Natural killer cell (primary cell): ENCODE measurements around the gene GRIA3. TPM values are rescaled to one million over a fixed set of nuclear protein-coding genes. Genes with fewer than 3 reads are reported as not detected.

Source experiments
- ATAC-seq, 3 donors: fragments of 150-1000 bp in 2 of 3; fragments of 200-7000 bp in 1 of 3; cut with Tn5 transposase; 1 replicate in 1 of 3; 2 replicates in 2 of 3; pipeline ENCODE4 v1.10.0; 2021; ENCODE audit warnings: mild to moderate bottlenecking in 2 of 3, moderate library complexity in 2 of 3
- DNase-seq, 2 donors: peaks; one replicate each; pipeline versions ENCODE4 v3.0.0 to v3.0.0-alpha.2; 2013 to 2021; ENCODE audit warnings: mixed read lengths in 1 of 2
- H3K27ac ChIP-seq: one replicate; pipeline ENCODE4 v1.5.1; 2013; ENCODE audit warnings: mild to moderate bottlenecking, low read length
- H3K27me3 ChIP-seq: one replicate; pipeline ENCODE4 v1.6.1; 2013; ENCODE audit warnings: low read length; ENCODE audit not compliant: control insufficient read depth, insufficient read depth
- H3K36me3 ChIP-seq: one replicate; pipeline ENCODE4 v1.6.1; 2013; ENCODE audit warnings: low read length; ENCODE audit not compliant: control insufficient read depth, insufficient read depth
- H3K4me1 ChIP-seq: one replicate; pipeline ENCODE4 v1.6.1; 2013; ENCODE audit warnings: low read length; ENCODE audit not compliant: control insufficient read depth, insufficient read depth
- H3K4me3 ChIP-seq: one replicate; pipeline ENCODE4 v1.5.1; 2013; ENCODE audit warnings: low read length
- H3K9me3 ChIP-seq: one replicate; pipeline ENCODE4 v1.6.1; 2013; ENCODE audit warnings: low read length; ENCODE audit not compliant: control insufficient read depth, insufficient read depth
- H3K27ac Mint-ChIP-seq, 2 donors: one replicate each; pipeline ENCODE4 v1.8.0; 2022; ENCODE audit warnings: mild to moderate bottlenecking in 2 of 2, mixed read lengths in 2 of 2, moderate library complexity in 1 of 2
- H3K27me3 Mint-ChIP-seq, 2 donors: one replicate each; pipeline ENCODE4 v1.8.0; 2022; ENCODE audit warnings: low read depth in 2 of 2, mixed read lengths in 2 of 2
- H3K36me3 Mint-ChIP-seq: one replicate; pipeline ENCODE4 v1.8.0; 2022; ENCODE audit warnings: mixed read lengths
- H3K4me1 Mint-ChIP-seq, 2 donors: one replicate each; pipeline ENCODE4 v1.8.0; 2022; ENCODE audit warnings: mixed read lengths in 2 of 2
- H3K4me3 Mint-ChIP-seq: one replicate; pipeline ENCODE4 v1.8.0; 2022; ENCODE audit warnings: mild to moderate bottlenecking, moderate library complexity, mixed read lengths
- H3K9me3 Mint-ChIP-seq, 2 donors: one replicate each; pipeline ENCODE4 v1.8.0; 2022; ENCODE audit warnings: mixed read lengths in 2 of 2
- WGBS: methylation state at CpG from one replicate; pipeline ENCODE4 v1.1.7; 2013; ENCODE audit warnings: missing lambda C conversion rate; ENCODE audit not compliant: insufficient coverage; 5-methylcytosine and 5-hydroxymethylcytosine counted together
- intact Hi-C: fragments of 100-400 bp; cut with micrococcal nuclease; formaldehyde crosslinking; loops from one replicate; pipeline ENCODE4 v1.14.2; 2022
- total RNA-seq, 4 donors: library from RNA; stranded (reverse); fragments of 120-200 nt in 1 of 4; gene quantifications; one replicate each; pipeline versions ENCODE4 v1.2.3 to v1.2.4, GENCODE V29; 2013 to 2022
- TF ChIP-seq, protein P1 (sequence below): fragments of 200-600 bp; IDR thresholded peaks from one replicate; pipeline ENCODE4 v1.8.0; 2022; ENCODE audit warnings: antibody characterized with exemption

Gene GRIA3
- total RNA-seq, 3 donors from 2014 or later (not counting 1 experiment from before 2014, with no cell fraction given): not detected

DNA sequence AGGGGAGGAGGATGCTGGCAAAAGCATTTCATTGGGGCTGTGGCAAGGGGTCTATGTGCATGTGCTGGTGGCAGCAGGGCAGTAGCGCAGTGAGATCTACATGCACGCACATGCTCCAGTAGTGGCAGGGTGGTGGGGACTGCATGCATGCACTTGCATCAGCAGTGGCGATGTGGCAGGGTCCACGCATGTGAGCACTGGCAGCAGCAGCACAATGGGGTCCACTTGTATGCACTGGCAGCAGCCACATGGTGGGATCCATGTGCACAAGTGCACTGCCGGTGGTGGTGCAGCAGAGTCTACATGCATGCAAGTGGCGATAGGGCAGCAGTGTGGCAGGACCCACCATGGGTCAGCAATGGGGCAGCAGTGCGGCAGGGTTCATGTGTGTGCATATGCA lies 315.7 kb downstream of the GRIA3 start:
- no peaks in the 10 kb centered on the region for H3K27me3 Mint-ChIP-seq
- H3K36me3 ChIP-seq: no peaks in the 10 kb centered on the region
- H3K4me3 Mint-ChIP-seq: no peak overlapping the region
- 96% methylated on average over 7 of the region's 7 CpGs for WGBS
- H3K27me3 ChIP-seq: no peaks in the 10 kb centered on the region
- H3K4me1 ChIP-seq: no peaks in the 10 kb centered on the region
- H3K27ac Mint-ChIP-seq: no peak overlapping the region
- ATAC-seq (no peak), DNase-seq (no peak)
- no peaks in the 10 kb centered on the region for H3K9me3 Mint-ChIP-seq
- H3K36me3 Mint-ChIP-seq: no peaks in the 10 kb centered on the region
- no peaks in the 10 kb centered on the region for H3K4me1 Mint-ChIP-seq
- TF ChIP-seq, protein P1, sequence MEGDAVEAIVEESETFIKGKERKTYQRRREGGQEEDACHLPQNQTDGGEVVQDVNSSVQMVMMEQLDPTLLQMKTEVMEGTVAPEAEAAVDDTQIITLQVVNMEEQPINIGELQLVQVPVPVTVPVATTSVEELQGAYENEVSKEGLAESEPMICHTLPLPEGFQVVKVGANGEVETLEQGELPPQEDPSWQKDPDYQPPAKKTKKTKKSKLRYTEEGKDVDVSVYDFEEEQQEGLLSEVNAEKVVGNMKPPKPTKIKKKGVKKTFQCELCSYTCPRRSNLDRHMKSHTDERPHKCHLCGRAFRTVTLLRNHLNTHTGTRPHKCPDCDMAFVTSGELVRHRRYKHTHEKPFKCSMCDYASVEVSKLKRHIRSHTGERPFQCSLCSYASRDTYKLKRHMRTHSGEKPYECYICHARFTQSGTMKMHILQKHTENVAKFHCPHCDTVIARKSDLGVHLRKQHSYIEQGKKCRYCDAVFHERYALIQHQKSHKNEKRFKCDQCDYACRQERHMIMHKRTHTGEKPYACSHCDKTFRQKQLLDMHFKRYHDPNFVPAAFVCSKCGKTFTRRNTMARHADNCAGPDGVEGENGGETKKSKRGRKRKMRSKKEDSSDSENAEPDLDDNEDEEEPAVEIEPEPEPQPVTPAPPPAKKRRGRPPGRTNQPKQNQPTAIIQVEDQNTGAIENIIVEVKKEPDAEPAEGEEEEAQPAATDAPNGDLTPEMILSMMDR: no peak
- no peak overlapping the region for H3K27ac ChIP-seq
- no peak overlapping the region for H3K4me3 ChIP-seq
- H3K9me3 ChIP-seq: no peaks in the 10 kb centered on the region
- intact Hi-C loops: no loop called here

DNA sequence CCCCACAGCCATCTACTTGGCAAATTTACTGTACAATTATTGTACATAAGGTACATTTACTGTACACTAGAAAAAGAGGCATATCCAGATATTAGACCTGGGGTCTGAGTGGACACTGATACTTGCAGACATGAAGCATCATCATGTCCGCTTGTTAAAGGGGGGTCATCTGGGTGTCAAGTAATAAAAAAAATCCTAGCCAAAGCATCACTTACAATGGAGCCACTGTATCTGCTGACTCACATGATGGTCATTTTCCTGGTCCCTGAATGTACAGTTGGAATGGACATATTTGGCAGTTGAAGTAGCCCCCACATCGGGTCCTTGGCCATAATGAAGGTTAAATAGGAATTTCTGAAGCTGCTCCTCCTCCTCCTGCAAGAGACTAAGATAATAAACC lies 320.0 kb downstream of the GRIA3 start:
- no peak for DNase-seq
- Histone ChIP-seq H3K9me3 (no peaks in the 10 kb centered on the region), H3K4me1 (no peaks in the 10 kb centered on the region), H3K27ac (no peak overlapping the region), H3K4me3 (no peak overlapping the region), H3K36me3 (no peaks in the 10 kb centered on the region), H3K27me3 (no peaks in the 10 kb centered on the region)
- ATAC-seq: no peak
- Mint-ChIP-seq H3K27me3 (no peaks in the 10 kb centered on the region), H3K4me1 (no peaks in the 10 kb centered on the region), H3K36me3 (no peaks in the 10 kb centered on the region), H3K27ac (no peak overlapping the region), H3K9me3 (no peaks in the 10 kb centered on the region), H3K4me3 (no peak overlapping the region)
- TF ChIP-seq, protein P1: no peak
- WGBS: no CpG with 5 or more reads among the region's 2 CpGs
- intact Hi-C loops: no loop called here

DNA sequence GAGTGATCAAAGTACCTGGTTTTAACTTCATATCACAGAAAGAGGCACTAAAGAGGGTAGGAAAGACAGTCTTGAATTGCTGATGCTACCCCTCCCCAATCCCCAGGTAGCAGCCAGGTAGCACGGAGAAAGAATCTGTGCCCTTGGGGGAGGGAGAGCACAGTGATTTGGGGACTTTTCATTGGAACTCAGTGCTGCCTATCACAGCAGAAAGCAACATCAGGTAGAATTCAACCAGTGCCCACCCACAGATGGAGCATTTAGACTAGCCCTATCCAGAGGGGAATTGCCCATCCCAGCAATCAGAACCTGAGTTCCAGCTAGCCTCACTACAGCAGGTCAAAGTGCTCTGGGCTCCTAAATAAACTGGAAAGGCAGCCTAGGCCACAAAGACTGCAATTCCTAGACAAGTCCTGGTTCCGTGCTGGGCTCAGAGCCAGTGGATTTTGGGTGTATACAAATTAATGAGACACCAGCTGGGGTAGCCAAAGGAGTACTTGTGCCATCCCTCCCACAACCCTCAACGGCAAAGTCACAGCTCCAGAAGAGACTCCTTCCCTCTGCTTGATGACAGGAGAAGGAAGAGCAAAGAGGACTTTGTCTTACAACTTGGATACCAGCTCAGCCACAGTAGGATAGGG lies 320.7 kb downstream of the GRIA3 start:
- H3K36me3 ChIP-seq: no peaks in the 10 kb centered on the region
- no peaks in the 10 kb centered on the region for H3K4me1 ChIP-seq
- H3K27me3 ChIP-seq: no peaks in the 10 kb centered on the region
- no peaks in the 10 kb centered on the region for H3K36me3 Mint-ChIP-seq
- H3K9me3 ChIP-seq: no peaks in the 10 kb centered on the region
- H3K4me3 ChIP-seq: no peak overlapping the region
- DNase-seq (no peak), ATAC-seq (no peak)
- H3K9me3 Mint-ChIP-seq: no peaks in the 10 kb centered on the region
- no peaks in the 10 kb centered on the region for H3K4me1 Mint-ChIP-seq
- no peak overlapping the region for H3K27ac Mint-ChIP-seq
- H3K4me3 Mint-ChIP-seq: no peak overlapping the region
- no peaks in the 10 kb centered on the region for H3K27me3 Mint-ChIP-seq
- TF ChIP-seq, protein P1: no peak
- no peak overlapping the region for H3K27ac ChIP-seq
- intact Hi-C loops: no loop called here
- WGBS: no CpG with 5 or more reads among the region's 3 CpGs
